Measurements from ENCODE around the gene EPHA6. TPM values are rescaled to one million over a fixed set of nuclear protein-coding genes. Genes with fewer than 3 reads are reported as not detected.

EPHA6 gene
- total RNA-seq, 1 experiment from 2014 or later = 1.1 TPM

- Mint-ChIP-seq H3K36me3 (ENCODE audit: insufficient read depth, unreplicated experiment) (no peaks in the 10 kb centered on the region), H3K9me3 (ENCODE audit: low read depth, unreplicated experiment) (no peaks in the 10 kb centered on the region), H3K27me3 (ENCODE audit: unreplicated experiment) (no peaks in the 10 kb centered on the region), H3K27ac (ENCODE audit: unreplicated experiment) (no peak overlapping the region), H3K4me1 (ENCODE audit: low read depth, unreplicated experiment) (peaks cover 14% of the 10 kb centered on the region), H3K4me3 (ENCODE audit: low read depth, unreplicated experiment) (no peak overlapping the region)
- no TSS peak for BruUV-seq (replicated peaks)
- TF ChIP-seq CTCF (IDR thresholded peaks at IDR 0.05; ENCODE audit: unreplicated experiment) = no peak
- intact Hi-C loops (cut with micrococcal nuclease; ENCODE audit: unreplicated experiment) = no loop called here
- no peak for DNase-seq
- CTCF ChIA-PET = no interaction called here
Observed at GRCh38 chr3:96831175-96831574, 16.8 kb downstream of the EPHA6 start.

- no peak for TF ChIP-seq CTCF (IDR thresholded peaks at IDR 0.05; ENCODE audit: unreplicated experiment)
- H3K9me3 Mint-ChIP-seq (ENCODE audit: low read depth, unreplicated experiment) = no peaks in the 10 kb centered on the region
- no peak overlapping the region for H3K4me3 Mint-ChIP-seq (ENCODE audit: low read depth, unreplicated experiment)
- H3K4me1 Mint-ChIP-seq (ENCODE audit: low read depth, unreplicated experiment) = peaks cover 28% of the 10 kb centered on the region
- no peaks in the 10 kb centered on the region for H3K36me3 Mint-ChIP-seq (ENCODE audit: insufficient read depth, unreplicated experiment)
- H3K27me3 Mint-ChIP-seq (ENCODE audit: unreplicated experiment) = no peaks in the 10 kb centered on the region
- DNase-seq = no peak
- intact Hi-C loops (cut with micrococcal nuclease; ENCODE audit: unreplicated experiment) = no loop called here
- BruUV-seq (replicated peaks) = no TSS peak
- no peak overlapping the region for H3K27ac Mint-ChIP-seq (ENCODE audit: unreplicated experiment)
- CTCF ChIA-PET = no interaction called here
Observed at GRCh38 chr3:96833301-96833700, 18.9 kb downstream of the EPHA6 start.

- H3K27ac Mint-ChIP-seq (ENCODE audit: unreplicated experiment) = no peak overlapping the region
- DNase-seq = no peak
- CTCF ChIA-PET = no interaction called here
- intact Hi-C loops (cut with micrococcal nuclease; ENCODE audit: unreplicated experiment) = no loop called here
- H3K4me1 Mint-ChIP-seq (ENCODE audit: low read depth, unreplicated experiment) = peaks cover 28% of the 10 kb centered on the region
- H3K9me3 Mint-ChIP-seq (ENCODE audit: low read depth, unreplicated experiment) = peaks cover 2% of the 10 kb centered on the region
- no TSS peak for BruUV-seq (replicated peaks)
- no peaks in the 10 kb centered on the region for H3K36me3 Mint-ChIP-seq (ENCODE audit: insufficient read depth, unreplicated experiment)
- no peak overlapping the region for H3K4me3 Mint-ChIP-seq (ENCODE audit: low read depth, unreplicated experiment)
- TF ChIP-seq CTCF (IDR thresholded peaks at IDR 0.05; ENCODE audit: unreplicated experiment) = no peak
- no peaks in the 10 kb centered on the region for H3K27me3 Mint-ChIP-seq (ENCODE audit: unreplicated experiment)
Observed at GRCh38 chr3:96836153-96836915, 21.9 kb downstream of the EPHA6 start.

GRCh38 chr3:96843505-96844203 is 29.3 kb downstream of the EPHA6 start:
- Mint-ChIP-seq H3K27ac (ENCODE audit: unreplicated experiment) (no peak overlapping the region), H3K27me3 (ENCODE audit: unreplicated experiment) (no peaks in the 10 kb centered on the region)
- DNase-seq = no peak

More at GRCh38 chr3:96843505-96844203, 29.3 kb downstream of the EPHA6 start:
- Mint-ChIP-seq H3K4me1 (ENCODE audit: low read depth, unreplicated experiment) (peaks cover 7% of the 10 kb centered on the region), H3K4me3 (ENCODE audit: low read depth, unreplicated experiment) (no peak overlapping the region), H3K9me3 (ENCODE audit: low read depth, unreplicated experiment) (peaks cover 2% of the 10 kb centered on the region), H3K36me3 (ENCODE audit: insufficient read depth, unreplicated experiment) (no peaks in the 10 kb centered on the region)
- TF ChIP-seq CTCF (IDR thresholded peaks at IDR 0.05; ENCODE audit: unreplicated experiment) = no peak
- BruUV-seq (replicated peaks) = no TSS peak
- CTCF ChIA-PET = no interaction called here
- intact Hi-C loops (cut with micrococcal nuclease; ENCODE audit: unreplicated experiment) = no loop called here

Data from Calu3 (cell line).